GM12878 (cell line): ENCODE results near the gene MRPL36. TPM values are rescaled to one million over a fixed set of nuclear protein-coding genes. Genes with fewer than 3 reads are reported as not detected.

Experiments
- ATAC-seq: fragments of 200-7000 bp; cut with Tn5 transposase; 3 replicates; pipeline ENCODE4 v1.9.1; 2020; ENCODE audit warnings: mild to moderate bottlenecking, moderate library complexity
- BruUV-seq: library from RNA; stranded (reverse); fragments of 400-500 nt; replicated peaks from 2 replicates; lab custom pipeline; 2021; lab: Mats Ljungman, UMichigan
- CTCF ChIA-PET: fragments of 300-600 bp; sonication (Branson Sonifier 250); formaldehyde crosslinking; extraction: SDS; loops from one replicate; lab custom pipeline; 2021; ENCODE audit warnings: inconsistent platforms; lab: Yijun Ruan, JAX
- POLR2A ChIA-PET: fragments of 350-600 bp; formaldehyde crosslinking; extraction: SDS; loops from one replicate; lab custom pipeline; 2021; ENCODE audit warnings: inconsistent platforms; lab: Charles Lee
- RAD21 ChIA-PET: fragments of 300-600 bp; sonication (Branson Sonifier 250); formaldehyde crosslinking; loops from one replicate; lab custom pipeline; 2023; ENCODE audit warnings: antibody characterized with exemption; ENCODE audit not compliant: unreplicated experiment; lab: Charles Lee
- SMC1A ChIA-PET: fragments of 300-600 bp; sonication (Branson Sonifier 250); formaldehyde crosslinking; loops from one replicate; lab custom pipeline; 2023; ENCODE audit not compliant: unreplicated experiment, uncharacterized antibody; lab: Charles Lee
- DNase-seq: peaks from one replicate; pipeline ENCODE4 v3.0.0-alpha.2; 2011; ENCODE audit warnings: low read depth, low spot score
- FAIRE-seq: peaks from 3 replicates; lab custom pipeline; 2011; peaks lifted over from hg19 to GRCh38; lab: Jason Lieb, UNC
- H2AFZ ChIP-seq: 2 replicates; pipeline ENCODE4 v1.6.0; 2011; ENCODE audit warnings: low read depth, low read length, control low read depth; ENCODE audit not compliant: control insufficient read depth
- H3K27ac ChIP-seq: 2 replicates; pipeline ENCODE4 v1.5.1; 2011; ENCODE audit warnings: control low read depth; ENCODE audit not compliant: control insufficient read depth, insufficient read depth
- H3K27me3 ChIP-seq, 2 experiments: replicated peaks in 1 of 2; 2 replicates each; pipeline versions ENCODE4 v1.6.0 to v1.6.1; 2011; ENCODE audit warnings: low read length in 1 of 2; ENCODE audit not compliant: control insufficient read depth in 2 of 2, insufficient read depth in 2 of 2
- H3K36me3 ChIP-seq, 2 experiments: 2 replicates each; pipeline ENCODE4 v1.5.1; 2011; ENCODE audit warnings: low read length in 1 of 2; ENCODE audit not compliant: control insufficient read depth in 2 of 2, insufficient read depth in 2 of 2
- H3K4me1 ChIP-seq: 2 replicates; pipeline ENCODE4 v1.6.1; 2011; ENCODE audit warnings: mild to moderate bottlenecking, low read length, moderate library complexity, mixed read lengths; ENCODE audit not compliant: control insufficient read depth, insufficient read depth
- H3K4me2 ChIP-seq: 2 replicates; pipeline ENCODE4 v1.6.0; 2011; ENCODE audit warnings: control low read depth; ENCODE audit not compliant: control insufficient read depth, insufficient read depth
- H3K4me3 ChIP-seq: fragments of 200-600 bp; sonication (generic); 2 replicates; pipeline ENCODE4 v1.5.1; 2016
- H3K79me2 ChIP-seq: 2 replicates; pipeline ENCODE4 v1.6.0; 2011; ENCODE audit warnings: low read length; ENCODE audit not compliant: control insufficient read depth, insufficient read depth
- H3K9ac ChIP-seq: 2 replicates; pipeline ENCODE4 v1.8.0; 2011; ENCODE audit warnings: low read length, control low read depth, mixed read lengths; ENCODE audit not compliant: control insufficient read depth, insufficient read depth
- H3K9me3 ChIP-seq: replicated peaks from 3 replicates; pipeline ENCODE4 v1.5.1; 2011; ENCODE audit warnings: mild to moderate bottlenecking, low read length; ENCODE audit not compliant: control insufficient read depth, insufficient read depth
- H4K20me1 ChIP-seq: 2 replicates; pipeline ENCODE4 v1.6.0; 2011; ENCODE audit not compliant: control insufficient read depth, insufficient read depth
- BACH1 ChIP-seq: fragments of 450-650 bp; IDR thresholded peaks from 2 replicates; pipeline ENCODE4 v1.6.1; 2017; ENCODE audit warnings: mild to moderate bottlenecking, borderline replicate concordance
- BCL11A ChIP-seq: IDR thresholded peaks from 2 replicates; pipeline ENCODE4 v1.6.1; 2011; ENCODE audit warnings: low read depth, low read length
- HCFC1 ChIP-seq: fragments of 150-350 bp; IDR thresholded peaks from 2 replicates; pipeline ENCODE4 v1.6.1; 2014; ENCODE audit warnings: low read length
- HDGF ChIP-seq: fragments of 450-650 bp; IDR thresholded peaks from 2 replicates; pipeline ENCODE4 v1.6.1; 2016; ENCODE audit warnings: antibody characterized with exemption
- JUNB ChIP-seq: IDR thresholded peaks from 2 replicates; pipeline ENCODE4 v1.6.1; 2016; ENCODE audit warnings: antibody characterized with exemption, mild to moderate bottlenecking
- JUND ChIP-seq: IDR thresholded peaks from 2 replicates; pipeline ENCODE4 v1.6.1; 2012; ENCODE audit warnings: low read depth, mild to moderate bottlenecking, low read length, improper control_type of control experiment, moderate library complexity
- MYB ChIP-seq: fragments of 150-350 bp; IDR thresholded peaks from 2 replicates; pipeline ENCODE4 v1.6.1; 2014; ENCODE audit warnings: mild to moderate bottlenecking, low read depth, low read length, borderline replicate concordance
- NFIC ChIP-seq: IDR thresholded peaks from 2 replicates; pipeline ENCODE4 v1.6.1; 2012; ENCODE audit warnings: low read depth, mild to moderate bottlenecking, inconsistent platforms, low read length, moderate library complexity
- RAD21 ChIP-seq: IDR thresholded peaks from 2 replicates; pipeline ENCODE4 v1.6.1; 2011; ENCODE audit warnings: mild to moderate bottlenecking, low read depth, low read length, moderate library complexity; ENCODE audit not compliant: insufficient read depth
- REST ChIP-seq: IDR thresholded peaks from 2 replicates; pipeline ENCODE4 v1.6.1; 2012; ENCODE audit warnings: mild to moderate bottlenecking, low read depth, low read length
- WGBS: methylation state at CpG from one replicate; pipeline ENCODE4 v1.1.6; 2016; ENCODE audit warnings: low lambda C conversion rate; ENCODE audit not compliant: insufficient replicate concordance, insufficient coverage; ENCODE audit errors: missing lambda C conversion rate; 5-methylcytosine and 5-hydroxymethylcytosine counted together
- in situ Hi-C: fragments of 300-500 bp; cut with MboI; formaldehyde crosslinking; loops from 9 replicates; pipeline ENCODE4 v1.14.3; 2018; ENCODE audit warnings: mixed read lengths
- intact Hi-C: fragments of 100-400 bp; cut with micrococcal nuclease; formaldehyde crosslinking; loops from one replicate; pipeline ENCODE4 v1.14.2; 2022; ENCODE audit not compliant: unreplicated experiment
- polyA plus RNA-seq, 11 experiments: library from polyadenylated mRNA; depleted of rRNA in 4 of 11; unstranded in 6 of 11; stranded (reverse) in 5 of 11; fragments of >200 nt; fragmentation: Nextera tagmentation in 4 of 11; fragmentation: Illumina TruSeq in 1 of 11; extraction: Ambion mirVana in 4 of 11; extraction: Trizol in 1 of 11; gene quantifications; 1 replicate in 1 of 11; 2 replicates in 10 of 11; pipeline versions ENCODE4 v1.2.1 to v1.2.3, GENCODE V29; 2011 to 2016; ENCODE audit warnings: inconsistent platforms in 2 of 11, missing spikeins in 2 of 11, low read depth in 1 of 11
- total RNA-seq, 4 experiments: library from RNA; depleted of rRNA in 3 of 4; stranded (reverse); fragments of >200 nt in 3 of 4; fragmentation: Illumina TruSeq in 1 of 4; extraction: Trizol in 1 of 4; gene quantifications; 2 replicates each; pipeline versions ENCODE4 v1.2.1 to v1.2.3, GENCODE V29; 2013 to 2021
- TF ChIP-seq, protein P1 (sequence below): IDR thresholded peaks from 2 replicates; pipeline ENCODE4 v1.6.1; 2011; ENCODE audit warnings: borderline replicate concordance, low read depth, mild to moderate bottlenecking, moderate library complexity, mixed read lengths, low read length; ENCODE audit not compliant: insufficient read depth; ENCODE audit errors: extremely low read length

MRPL36 gene
- total and polyA plus RNA-seq, 10 of the 15 experiments (the other 5 are each of a cell fraction or from before 2014, with no cell fraction given) = 89.2 to 559 (median 152) TPM

DNA sequence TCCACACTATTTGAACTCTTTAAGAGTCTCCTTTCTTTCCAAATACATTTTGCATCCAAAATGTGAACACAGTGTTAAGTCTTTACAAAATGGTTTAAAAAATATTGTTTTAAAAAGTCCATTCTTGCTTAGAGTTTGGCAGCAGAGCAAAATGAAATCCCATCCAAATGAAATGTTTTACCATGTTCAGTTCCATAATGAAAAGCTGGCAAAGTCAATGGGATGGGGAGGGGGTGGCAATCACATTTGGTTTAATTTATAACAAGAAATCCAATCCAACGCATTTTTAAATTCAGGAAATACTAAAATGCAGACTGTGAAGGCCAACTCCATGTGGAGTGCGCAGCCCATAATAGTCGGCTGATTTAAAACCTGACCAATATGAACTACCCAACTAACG lies 39.4 kb downstream of the MRPL36 start (continued):
- TF ChIP-seq REST = no peak

- no peaks in the 10 kb centered on the region; the same call in 1 of the 3 replicates for H3K9me3 ChIP-seq
- no peaks in the 10 kb centered on the region for H3K4me1 ChIP-seq
- CTCF ChIA-PET = interaction anchor here (1.6 kb wide), 1 partner anchor 21 kb away, joined by 4 read pairs; no protein-coding TSS in a partner anchor
- in situ Hi-C loops (no loop called here), intact Hi-C loops (no loop called here)
- SMC1A ChIA-PET = interaction anchor here (0.5 kb wide), 1 partner anchor 490 kb away, joined by 3 read pairs; no protein-coding TSS in a partner anchor
- WGBS = 18% methylated on average over 13 of the region's 13 CpGs
- TF ChIP-seq HCFC1 (no peak), RAD21 (no peak), MYB (no peak), BCL11A (no peak), JUNB (no peak), BACH1 (no peak), NFIC (no peak), HDGF (no peak), JUND (no peak)
- TF ChIP-seq, protein P1, sequence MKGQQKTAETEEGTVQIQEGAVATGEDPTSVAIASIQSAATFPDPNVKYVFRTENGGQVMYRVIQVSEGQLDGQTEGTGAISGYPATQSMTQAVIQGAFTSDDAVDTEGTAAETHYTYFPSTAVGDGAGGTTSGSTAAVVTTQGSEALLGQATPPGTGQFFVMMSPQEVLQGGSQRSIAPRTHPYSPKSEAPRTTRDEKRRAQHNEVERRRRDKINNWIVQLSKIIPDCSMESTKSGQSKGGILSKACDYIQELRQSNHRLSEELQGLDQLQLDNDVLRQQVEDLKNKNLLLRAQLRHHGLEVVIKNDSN = no peak
- H3K27me3 ChIP-seq = no peaks in the 10 kb centered on the region; a peak in 1 of 4 replicates
- no TSS peak for BruUV-seq
- no peak overlapping the region for H3K4me2 ChIP-seq
- POLR2A ChIA-PET = interaction anchor here (0.7 kb wide), 1 partner anchor 44 kb away, joined by 4 read pairs; no protein-coding TSS in a partner anchor
- H3K4me3 ChIP-seq = no peak overlapping the region
- no peak for FAIRE-seq
- no peak overlapping the region for H3K9ac ChIP-seq
- DNase-seq = no peak
- RAD21 ChIA-PET = no interaction called here
- H2AFZ ChIP-seq = no peak overlapping the region
- no peak for ATAC-seq
- no peaks in the 10 kb centered on the region for H4K20me1 ChIP-seq
- no peaks in the 10 kb centered on the region for H3K79me2 ChIP-seq
- H3K27ac ChIP-seq = no peak overlapping the region
- no peaks in the 10 kb centered on the region for H3K36me3 ChIP-seq
Measured at GRCh38 chr5:1759378-1759970, 40.2 kb downstream of the MRPL36 start.
